Body of pancreas (tissue), 4 donors: ENCODE results near the gene MED13L.

ENCODE experiments used
- CTCF ChIP-seq, 7 experiments: fragments of 450-650 bp in 4 of 7; fragments of 200-600 bp in 3 of 7; sonication (generic) in 3 of 7; IDR thresholded peaks; one replicate each; pipeline ENCODE4 v1.5.1; 2016 to 2019; ENCODE audit warnings: antibody characterized with exemption in 7 of 7
- POLR2A ChIP-seq, 3 donors: fragments of 450-650 bp; IDR thresholded peaks; one replicate each; pipeline ENCODE4 v1.6.1; 2016; ENCODE audit warnings: antibody characterized with exemption in 3 of 3, mild to moderate bottlenecking in 2 of 3

- TF ChIP-seq CTCF (IDR thresholded peaks at IDR 0.05): no peak
- TF ChIP-seq POLR2A (IDR thresholded peaks at IDR 0.05): no peak
These were observed 13.7 kb upstream of the MED13L start for GRCh38 chr12:116291218-116291617.
